ENCODE results near the gene PAX5. TPM values are rescaled to one million over a fixed set of nuclear protein-coding genes. Genes with fewer than 3 reads are reported as not detected.

The PAX5 gene
- total RNA-seq, 4 donors from 2014 or later = 0.55 TPM; not detected in 3

- Histone ChIP-seq H3K27ac (no peak overlapping the region), H3K4me1 (peaks cover 0 to 20% of the 10 kb centered on the region in 2 donors), H3K27me3 (peaks cover 42 to 66% of the 10 kb centered on the region in 2 donors), H3K9me3 (no peaks in the 10 kb centered on the region), H3K36me3 (no peaks in the 10 kb centered on the region), H3K4me3 (no peak overlapping the region)
- intact Hi-C loops (cut with DNase I; ENCODE audit: low total_unique reads) = no loop called here
- no peak for DNase-seq
- TF ChIP-seq CTCF (IDR thresholded peaks at IDR 0.05) = no peak
- TF ChIP-seq POLR2A (IDR thresholded peaks at IDR 0.05) = no peak
Observed at GRCh38 chr9:37038302-37038942, 4.4 kb upstream of the PAX5 start.

GRCh38 chr9:37037503-37038301 is 3.6 kb upstream of the PAX5 start:
- TF ChIP-seq CTCF (IDR thresholded peaks at IDR 0.05) (no peak), POLR2A (IDR thresholded peaks at IDR 0.05) (no peak)
- Histone ChIP-seq H3K36me3 (no peaks in the 10 kb centered on the region), H3K4me1 (peaks cover 0 to 20% of the 10 kb centered on the region in 2 donors), H3K27ac (no peak overlapping the region), H3K9me3 (no peaks in the 10 kb centered on the region), H3K27me3 (peaks cover 42 to 73% of the 10 kb centered on the region in 2 donors), H3K4me3 (peak overlapping the region; percentile 25 to 42)
- no peak for DNase-seq
- intact Hi-C loops (cut with DNase I; ENCODE audit: low total_unique reads) = no loop called here

- intact Hi-C loops (cut with DNase I; ENCODE audit: low total_unique reads) = no loop called here
Observed at GRCh38 chr9:37036776-37037502, 2.9 kb upstream of the PAX5 start.

GRCh38 chr9:37036371-37036775 is 2.3 kb upstream of the PAX5 start:
- no peak for DNase-seq
- Histone ChIP-seq H3K4me3 (peak overlapping the region; percentile 25 to 42), H3K36me3 (no peaks in the 10 kb centered on the region), H3K27ac (no peak overlapping the region), H3K27me3 (peaks cover 42 to 86% of the 10 kb centered on the region in 2 donors), H3K4me1 (peaks cover 0 to 20% of the 10 kb centered on the region in 2 donors), H3K9me3 (no peaks in the 10 kb centered on the region)
- intact Hi-C loops (cut with DNase I; ENCODE audit: low total_unique reads) = no loop called here
- TF ChIP-seq CTCF (IDR thresholded peaks at IDR 0.05) = no peak
- TF ChIP-seq POLR2A (IDR thresholded peaks at IDR 0.05) = no peak

More at GRCh38 chr9:37036776-37037502, 2.9 kb upstream of the PAX5 start:
- Histone ChIP-seq H3K4me1 (peaks cover 0 to 20% of the 10 kb centered on the region in 2 donors), H3K27me3 (peaks cover 42 to 80% of the 10 kb centered on the region in 2 donors), H3K9me3 (no peaks in the 10 kb centered on the region), H3K4me3 (peak overlapping the region; percentile 25 to 42), H3K36me3 (no peaks in the 10 kb centered on the region), H3K27ac (no peak overlapping the region)
- TF ChIP-seq CTCF (IDR thresholded peaks at IDR 0.05) (no peak), POLR2A (IDR thresholded peaks at IDR 0.05) (no peak)
- DNase-seq = no peak

Measured in uterus (tissue), 4 donors.